ENCODE measurements around the gene RGS6.

The RGS6 gene

DNA sequence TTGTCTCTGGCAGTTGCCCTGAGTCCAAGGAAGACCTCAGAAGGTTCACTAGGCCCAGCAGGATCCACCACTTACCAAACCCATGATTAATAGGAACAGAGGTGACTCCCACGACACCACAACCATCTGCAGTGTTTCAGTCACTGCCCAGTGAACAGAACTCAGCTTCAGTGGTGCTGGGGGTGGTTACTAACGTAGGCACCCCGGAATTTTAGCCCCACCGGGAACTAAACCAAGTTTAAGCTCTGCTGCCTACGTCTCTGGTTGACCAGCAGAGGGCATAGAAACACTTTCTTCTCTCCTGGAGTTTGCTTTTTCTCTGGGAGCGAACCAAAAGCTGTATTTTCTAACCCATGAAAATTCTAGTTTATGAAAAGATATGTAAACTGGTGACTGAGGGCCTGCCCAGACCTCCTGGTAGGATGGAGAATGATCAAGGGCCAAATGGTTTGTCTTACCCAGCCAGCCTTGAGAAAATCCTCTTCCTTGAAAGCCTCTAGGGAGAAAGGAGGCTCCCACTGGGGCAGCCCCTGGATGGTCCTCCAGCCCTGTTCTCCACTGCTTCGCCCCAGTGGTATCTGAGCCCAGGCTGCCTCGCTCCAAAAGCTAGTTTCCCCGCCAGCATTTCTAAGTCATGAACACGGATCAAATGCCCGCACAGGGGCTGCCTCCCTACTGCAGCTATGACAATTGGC, 581.9 kb downstream of the RGS6 start:
- DNase-seq, result no peak

- no peak for DNase-seq
Measured at GRCh38 chr14:72514660-72515025, 582.4 kb downstream of the RGS6 start.

DNA sequence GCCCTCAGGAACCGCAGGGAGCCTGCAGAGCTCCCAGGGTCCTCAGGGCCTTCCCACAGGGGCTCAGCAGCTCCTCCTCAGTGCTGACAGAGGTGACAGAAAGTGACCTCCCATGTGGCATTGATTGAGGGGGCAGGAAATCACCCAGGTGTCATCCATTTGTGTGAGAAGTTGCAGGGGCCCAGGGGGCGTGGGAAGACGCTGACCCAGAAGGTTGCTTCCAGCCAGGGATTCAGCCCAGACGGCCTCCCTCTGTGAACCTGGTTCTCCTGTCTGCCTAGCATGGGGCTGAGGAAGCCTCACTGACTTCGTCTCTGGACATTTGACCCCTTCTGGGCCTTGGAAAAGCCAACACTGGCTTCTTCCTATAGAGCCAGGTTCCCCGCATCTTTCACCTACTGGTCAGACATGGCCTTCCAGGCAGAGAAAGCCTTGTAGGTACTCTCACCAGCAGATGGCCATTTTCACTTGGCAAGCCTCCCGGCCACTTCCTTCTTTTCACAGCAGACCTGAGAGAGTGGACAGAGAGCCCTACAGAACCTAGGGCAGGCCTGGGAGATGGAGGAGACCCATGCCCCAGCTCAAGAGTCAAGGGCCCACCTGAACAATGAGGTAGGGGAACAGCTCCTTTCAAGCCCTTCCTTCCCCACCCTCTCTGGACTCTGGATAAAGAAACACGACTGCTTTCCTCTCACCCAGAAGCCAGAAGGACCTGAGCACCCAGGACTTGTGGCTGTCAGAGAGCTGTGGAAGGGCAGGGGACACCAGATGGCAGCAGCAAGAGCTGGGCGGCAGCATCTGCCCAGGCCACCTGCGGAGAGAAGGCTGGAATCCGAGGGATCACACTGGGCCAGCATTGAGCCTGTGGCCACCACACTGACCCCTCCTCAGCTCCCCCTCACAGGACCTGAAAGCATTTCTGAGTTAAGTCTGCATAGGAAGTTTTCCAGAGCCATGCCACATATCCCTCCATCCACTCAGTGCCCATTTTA, 583.8 kb downstream of the RGS6 start:
- no peak for DNase-seq

DNA sequence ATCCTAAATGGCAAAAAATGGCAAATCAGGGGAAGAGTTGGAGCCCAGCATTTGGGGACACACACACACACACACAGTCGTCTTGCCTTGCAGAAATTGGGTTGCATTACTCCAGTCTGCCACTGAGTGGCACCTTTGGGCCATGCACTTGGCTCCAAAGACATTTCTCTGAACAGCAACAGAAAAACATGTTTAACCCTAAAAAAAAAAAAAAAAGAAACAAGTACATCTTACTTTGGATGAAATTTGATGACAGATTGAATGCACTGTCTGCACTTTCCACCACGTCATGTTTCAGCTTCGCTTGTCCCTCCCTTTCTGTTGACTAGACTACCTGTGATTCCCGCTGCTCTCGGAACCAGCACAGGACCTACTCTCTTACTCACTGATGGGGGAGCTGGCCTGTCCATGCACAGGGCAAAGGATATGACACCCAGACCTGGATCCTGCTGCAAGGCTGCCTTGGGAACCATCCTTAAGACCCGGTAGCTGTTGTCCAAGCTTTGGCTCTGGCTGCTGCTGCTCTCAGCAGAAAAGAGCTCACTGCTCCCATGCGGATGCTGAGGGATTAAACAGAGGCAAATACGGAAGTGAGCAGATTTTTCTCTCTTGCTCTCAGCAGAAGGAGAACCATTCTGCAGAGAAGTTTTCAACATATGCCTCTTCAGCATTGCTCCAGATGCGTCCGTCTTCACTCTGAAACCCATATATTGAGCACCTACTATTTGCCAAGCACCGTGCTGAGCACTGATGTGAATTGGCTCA, 584.9 kb downstream of the RGS6 start:
- peak; percentile 74 for DNase-seq

DNA sequence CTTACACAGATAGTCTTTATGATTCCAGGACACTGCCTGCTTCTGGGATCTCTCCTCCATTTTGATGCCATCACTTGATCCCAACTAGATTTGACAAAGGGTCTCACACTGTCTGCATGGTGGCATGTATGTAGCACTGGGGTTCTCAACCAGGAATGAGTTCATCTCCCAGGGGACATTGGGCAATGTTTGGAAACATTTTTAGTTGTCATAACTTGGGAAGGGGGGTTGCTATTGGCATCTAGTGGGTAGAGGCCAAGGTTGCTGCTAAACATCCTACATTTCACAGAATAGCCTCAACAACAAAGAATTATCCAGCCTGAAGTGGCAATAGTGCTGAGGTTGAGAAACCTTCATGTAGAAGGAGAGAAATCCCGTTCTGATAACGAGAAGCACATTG, 585.5 kb downstream of the RGS6 start:
- DNase-seq, result no peak

DNA sequence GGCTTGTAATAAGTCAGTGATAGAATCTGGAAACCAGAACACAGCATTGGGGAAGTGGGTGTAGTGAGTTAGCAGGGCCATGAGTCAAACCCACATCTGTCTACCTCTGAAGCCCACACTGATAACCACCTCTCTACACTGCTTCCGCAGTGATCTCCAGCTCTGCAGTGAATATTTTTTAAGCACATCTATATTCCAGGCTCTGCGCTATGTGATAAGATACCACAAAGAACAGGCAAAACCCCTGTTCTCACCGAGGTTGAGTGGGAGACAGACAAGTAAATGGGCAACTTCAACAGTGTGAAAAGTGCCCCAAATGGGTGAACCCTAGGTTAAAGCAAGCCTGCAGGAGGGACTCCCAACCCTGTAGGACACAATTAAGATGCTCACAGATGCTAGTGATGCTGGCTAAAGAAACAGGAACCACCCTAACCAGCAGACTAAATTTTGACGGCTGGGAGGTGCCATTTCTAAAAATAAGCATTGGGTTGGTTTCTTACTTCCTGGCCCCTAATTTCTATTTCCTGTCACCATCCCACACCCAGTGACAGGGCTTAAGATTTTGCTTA, 586.7 kb downstream of the RGS6 start:
- no peak for DNase-seq

DNA sequence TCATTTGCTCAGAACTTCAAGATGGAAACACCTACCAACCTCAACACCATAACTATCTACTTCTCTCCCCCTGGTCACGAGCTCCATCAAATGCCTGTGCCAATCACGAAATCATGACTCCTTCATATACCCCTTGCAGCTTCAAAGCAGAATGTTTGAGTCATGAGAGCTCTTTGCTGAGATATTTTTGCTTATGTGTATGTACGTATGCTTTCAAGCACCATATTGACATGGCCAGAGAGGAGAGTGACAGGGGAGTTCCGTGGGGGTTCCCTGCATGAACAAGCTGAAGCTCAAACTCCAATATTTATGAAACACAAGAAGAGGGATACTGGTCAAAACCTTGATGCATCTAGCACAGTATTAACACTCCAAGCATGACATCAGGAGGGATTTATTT, 587.3 kb downstream of the RGS6 start:
- DNase-seq, result no peak

GRCh38 chr14:72521045-72521444, 588.8 kb downstream of the RGS6 start:
- DNase-seq, result no peak

- DNase-seq, result no peak
Measured at GRCh38 chr14:72521968-72522741, 589.9 kb downstream of the RGS6 start.

GRCh38 chr14:72522847-72523246, 590.6 kb downstream of the RGS6 start:
- DNase-seq, result no peak

DNA sequence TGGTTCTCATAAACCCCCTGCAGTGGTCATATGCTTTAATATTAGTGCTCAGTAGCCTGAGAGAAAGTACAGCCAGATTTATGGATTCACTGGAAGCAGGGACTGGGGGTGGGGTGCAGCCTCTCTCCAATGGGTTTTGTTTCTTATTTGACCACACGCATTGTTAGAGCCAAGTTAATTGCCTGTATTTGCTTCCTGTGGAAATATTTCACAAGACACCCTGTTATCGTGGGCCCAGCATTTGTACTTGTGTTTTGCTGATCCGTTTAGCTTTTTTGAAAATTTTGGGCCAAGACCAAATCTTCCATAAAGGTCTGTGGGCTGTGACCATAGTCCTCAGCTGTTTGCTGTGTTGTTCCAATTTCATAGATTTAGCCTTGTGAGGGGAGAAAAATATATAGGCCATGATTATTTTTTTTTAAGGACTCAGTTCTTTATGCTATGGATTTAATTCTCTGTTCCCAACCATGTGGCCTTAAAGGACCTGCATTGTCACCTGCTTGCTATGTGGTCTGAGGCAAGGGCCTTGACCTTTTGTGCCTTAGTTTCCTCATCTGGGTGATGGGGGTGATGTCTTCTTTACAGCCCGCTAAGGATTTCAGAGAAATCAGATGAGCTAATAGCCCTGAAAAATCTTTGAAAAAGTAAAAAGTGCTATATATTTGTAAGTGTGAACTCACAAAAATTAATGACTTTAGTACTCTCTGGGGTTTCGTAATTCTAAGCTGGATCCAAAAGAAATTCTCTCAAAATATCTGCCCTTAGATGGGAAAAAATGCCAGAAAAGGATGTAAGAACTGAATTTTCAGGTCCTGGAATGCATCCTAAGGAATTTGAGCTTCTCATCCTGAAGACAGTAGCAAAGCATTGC, 591.4 kb downstream of the RGS6 start:
- DNase-seq, result no peak

DNA sequence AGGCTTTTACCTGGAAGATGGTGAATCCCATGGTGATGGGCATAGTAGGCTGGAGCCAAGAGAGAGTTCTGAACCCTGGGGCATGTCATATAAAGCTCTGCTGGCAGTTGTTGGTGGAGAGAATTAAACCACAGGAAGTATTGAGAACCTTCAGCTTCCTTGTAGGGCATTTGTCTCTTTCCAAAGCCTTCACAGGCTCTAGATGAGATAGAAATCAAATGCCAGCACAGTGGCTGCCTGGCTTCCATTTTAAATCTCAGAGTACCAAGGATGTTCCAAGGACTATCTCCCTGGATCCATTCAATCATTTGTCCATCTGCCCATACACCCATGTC, 592.0 kb downstream of the RGS6 start:
- DNase-seq, result no peak

DNA sequence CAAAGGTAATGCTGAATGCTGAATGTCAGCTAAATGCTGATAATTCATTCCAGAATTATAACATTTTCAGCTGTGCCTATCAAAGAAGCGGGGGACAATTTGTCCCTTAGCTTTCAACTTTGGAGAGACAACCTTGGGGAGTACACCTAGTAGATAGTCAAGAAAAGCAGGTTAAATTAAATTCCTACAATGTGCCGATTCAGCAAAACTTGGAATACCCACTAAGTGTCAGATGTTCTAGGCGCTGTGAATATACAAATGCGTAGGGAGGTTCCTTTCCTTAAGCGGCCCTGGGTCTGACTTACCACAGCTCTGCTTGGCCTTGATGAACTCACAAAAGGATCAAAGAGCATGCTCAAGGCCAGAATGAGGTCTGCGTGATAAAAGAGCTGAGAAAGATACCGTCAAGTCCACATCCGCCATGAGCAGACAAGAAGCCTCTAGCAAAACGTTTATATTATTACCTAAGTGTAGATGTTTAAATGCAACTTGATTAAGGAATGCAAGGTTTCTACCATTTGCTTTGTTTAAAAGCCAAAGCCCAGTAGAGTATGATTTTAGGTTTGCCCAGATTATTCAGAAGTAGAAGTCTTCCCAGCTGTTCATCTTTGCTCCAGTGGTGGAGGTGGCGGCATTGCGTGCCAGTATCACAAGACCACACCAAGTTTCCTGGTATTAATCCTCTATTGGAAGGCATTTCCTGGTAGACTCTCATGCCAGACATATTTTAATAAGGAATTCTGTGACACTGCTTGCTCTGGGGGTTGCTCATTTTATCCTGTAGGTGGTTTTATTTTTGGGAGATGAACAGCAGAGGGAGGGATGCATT, 593.1 kb downstream of the RGS6 start:
- DNase-seq, result no peak

- DNase-seq, result no peak
Measured at GRCh38 chr14:72527591-72527990, 595.4 kb downstream of the RGS6 start.

DNA sequence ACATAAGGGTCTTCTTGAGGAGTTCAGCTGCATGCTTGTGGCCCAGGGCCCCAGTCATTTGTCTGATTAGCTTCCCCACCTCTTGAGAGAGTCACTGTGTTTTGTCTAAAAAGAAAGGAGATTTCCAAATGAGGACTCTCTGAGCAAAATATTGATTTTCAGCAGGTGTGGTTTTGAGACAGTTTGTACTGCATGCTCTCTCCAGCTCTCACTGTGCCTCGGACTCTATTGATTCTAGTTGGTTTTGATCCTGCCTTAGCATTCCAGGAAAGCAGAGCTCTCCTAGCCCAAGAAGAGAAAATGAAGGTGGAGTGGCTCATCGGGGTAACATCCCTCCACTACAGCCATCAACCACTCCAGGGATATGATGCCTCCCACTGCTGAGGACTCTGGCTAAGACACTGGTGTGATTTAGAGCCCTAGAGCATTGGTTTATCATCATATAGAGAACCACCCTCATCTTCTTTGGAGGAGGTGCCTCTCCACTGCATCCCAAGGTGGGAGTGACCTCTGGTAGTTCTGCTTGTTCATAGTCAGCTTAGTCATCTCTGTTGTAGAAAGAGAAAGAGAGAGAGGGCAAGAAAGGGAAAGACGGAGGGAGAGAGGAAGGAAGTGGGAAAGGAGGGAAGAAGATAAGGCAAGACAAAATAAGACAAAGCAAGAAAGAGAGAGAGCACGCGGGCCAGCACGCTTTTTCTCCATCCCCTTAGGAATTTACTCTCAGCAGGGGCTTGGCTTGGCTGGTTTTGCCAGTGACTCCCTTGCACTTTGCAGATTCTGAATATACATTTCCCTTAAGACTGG, 596.0 kb downstream of the RGS6 start:
- DNase-seq, result no peak

DNA sequence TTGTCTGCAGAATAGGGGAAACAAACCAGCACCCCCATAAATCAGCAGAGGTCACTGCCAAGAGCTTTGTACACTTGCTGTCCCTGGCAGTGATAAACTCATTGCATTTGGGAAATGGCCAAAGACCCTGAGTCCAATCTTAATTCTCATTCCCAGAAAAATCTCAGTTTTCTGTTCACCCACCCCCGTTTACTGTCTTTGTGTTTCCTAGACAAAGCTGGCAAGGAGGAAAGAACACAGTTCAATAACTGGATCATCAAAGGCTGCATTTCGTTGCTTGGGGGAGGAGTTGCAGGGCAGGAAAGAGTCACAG, 596.6 kb downstream of the RGS6 start:
- no peak for DNase-seq

GRCh38 chr14:72532686-72533454, 600.6 kb downstream of the RGS6 start:
- no peak for DNase-seq

DNA sequence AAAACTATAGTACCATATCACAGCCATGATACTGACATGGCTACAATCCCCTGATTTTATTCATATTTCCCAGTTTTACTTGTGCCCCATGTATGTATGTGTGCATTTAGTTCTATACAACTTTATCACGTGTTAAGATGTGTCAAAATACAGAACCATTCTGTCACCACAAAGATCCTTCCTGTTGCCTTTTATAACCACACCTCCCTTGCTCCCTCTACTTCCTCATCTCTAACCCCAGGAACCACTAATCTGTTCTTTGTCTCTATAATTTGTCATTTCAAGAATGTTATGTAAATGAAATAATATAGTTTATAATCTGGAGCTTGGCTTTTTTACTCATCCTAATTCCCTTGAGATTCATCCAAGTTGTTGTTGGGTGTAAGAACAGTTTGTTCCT, 603.3 kb downstream of the RGS6 start:
- no peak for DNase-seq

DNA sequence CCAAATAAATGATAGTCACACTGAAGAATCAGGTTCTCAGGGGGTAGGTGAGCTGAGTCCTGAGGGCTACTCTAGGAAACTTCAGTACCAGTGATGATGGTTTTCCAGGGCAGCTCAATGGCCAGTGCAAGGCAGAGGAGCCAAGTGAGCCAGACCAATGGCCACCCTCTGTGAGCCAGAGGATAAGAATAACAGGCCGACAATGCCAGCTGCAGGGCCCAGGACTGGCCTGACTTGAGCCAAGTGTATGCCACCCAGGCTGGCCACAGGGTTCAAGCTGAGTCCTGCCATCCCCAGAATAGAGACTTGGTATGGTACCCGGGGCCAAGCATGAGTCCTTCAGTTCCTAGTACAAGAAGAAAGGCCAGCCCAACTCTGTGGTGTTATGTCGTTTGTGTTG, 606.2 kb downstream of the RGS6 start:
- no peak for DNase-seq

Measured in left hindlimb (tissue), 1 donor.